NOMO-1 treated with DMSO at 0.1 percent for 48 hours (cell line): ENCODE results near the gene ATXN7L1.

Source experiments
- DNase-seq: peaks from one replicate; lab custom pipeline; 2025; ENCODE audit not compliant: unreplicated experiment; lab: John Stamatoyannopoulos, UW

ATXN7L1 gene

GRCh38 chr7:105782391-105783042 lies 93.9 kb downstream of the ATXN7L1 start:
- DNase-seq: no peak

- DNase-seq: no peak
These were observed 96.3 kb downstream of the ATXN7L1 start for GRCh38 chr7:105779856-105780780.

- no peak for DNase-seq
These were observed 97.4 kb downstream of the ATXN7L1 start for GRCh38 chr7:105778956-105779355.

- no peak for DNase-seq
These were observed 99.2 kb downstream of the ATXN7L1 start for GRCh38 chr7:105776986-105777910.

DNA sequence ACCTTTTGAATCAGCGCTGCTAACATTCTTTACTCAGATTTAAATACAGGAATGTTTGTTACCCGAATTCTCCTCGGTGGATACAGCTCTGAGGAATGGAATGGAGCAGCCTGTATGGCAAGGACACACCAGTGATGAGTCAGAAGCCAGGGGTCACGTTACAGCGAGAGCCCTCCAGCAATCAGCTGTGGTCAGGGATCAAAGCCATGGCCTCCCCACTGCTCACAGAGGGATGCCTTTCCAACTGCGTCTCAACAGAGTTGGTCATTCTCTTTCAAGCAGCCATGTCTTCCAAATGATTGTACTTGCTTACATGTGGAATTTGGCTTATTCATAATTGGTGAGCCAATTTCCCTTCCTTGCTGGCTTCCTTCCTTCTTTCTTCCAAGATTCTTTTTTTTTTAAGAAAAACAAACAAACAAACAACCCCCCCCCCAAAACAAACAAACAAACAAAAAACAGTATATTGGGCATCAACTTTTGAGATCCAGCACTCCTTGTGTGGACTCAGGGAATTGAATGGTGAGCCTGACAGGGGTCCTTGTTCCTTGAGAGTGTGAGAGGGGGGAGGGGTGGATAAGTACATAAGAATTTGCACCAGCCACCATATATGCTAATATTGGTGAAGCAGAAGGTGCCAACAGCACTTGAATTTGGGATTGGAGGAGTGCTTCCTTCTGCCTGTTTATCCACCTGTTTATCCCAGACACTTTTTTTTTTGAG lies 100.2 kb downstream of the ATXN7L1 start:
- no peak for DNase-seq

DNA sequence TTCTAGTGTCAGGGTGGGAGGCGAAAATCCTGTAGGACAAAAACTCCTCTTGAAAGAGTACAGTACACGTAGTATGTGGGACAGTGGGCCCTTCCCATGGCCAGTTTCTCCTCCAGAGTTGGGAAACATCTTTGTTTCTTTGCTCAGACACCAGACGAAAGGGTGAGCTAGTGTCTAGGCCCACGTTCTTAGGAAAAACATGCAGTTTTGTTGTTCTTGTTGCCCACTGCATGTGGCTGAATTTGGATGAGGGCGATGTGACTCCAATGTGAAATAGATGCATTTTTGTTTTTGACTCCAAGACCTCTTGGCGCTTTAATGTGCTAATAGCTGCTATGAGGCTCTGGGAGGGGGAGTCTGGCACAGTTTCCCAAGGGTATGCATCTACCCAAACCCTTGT lies 100.8 kb downstream of the ATXN7L1 start:
- no peak for DNase-seq

DNA sequence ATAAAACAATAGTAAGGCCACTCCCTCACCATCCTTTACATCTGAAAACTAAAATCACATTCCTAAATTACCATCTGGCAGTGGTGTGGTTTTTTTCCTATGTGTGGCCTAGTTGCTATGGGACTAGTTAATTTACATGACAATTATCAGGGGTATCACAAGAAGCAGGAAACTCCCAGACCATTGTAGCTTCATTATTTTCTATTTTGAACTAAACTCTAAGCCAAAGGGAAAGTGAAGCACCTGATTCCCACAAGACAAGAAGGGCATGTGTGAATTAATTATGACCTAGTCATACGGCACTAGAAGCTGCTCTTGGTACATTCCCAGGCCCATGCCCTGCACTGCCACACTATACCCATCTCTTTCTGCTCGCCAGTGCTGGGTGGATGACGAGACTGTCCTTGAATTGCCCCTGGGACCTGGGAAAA lies 103.4 kb downstream of the ATXN7L1 start:
- DNase-seq: no peak

DNA sequence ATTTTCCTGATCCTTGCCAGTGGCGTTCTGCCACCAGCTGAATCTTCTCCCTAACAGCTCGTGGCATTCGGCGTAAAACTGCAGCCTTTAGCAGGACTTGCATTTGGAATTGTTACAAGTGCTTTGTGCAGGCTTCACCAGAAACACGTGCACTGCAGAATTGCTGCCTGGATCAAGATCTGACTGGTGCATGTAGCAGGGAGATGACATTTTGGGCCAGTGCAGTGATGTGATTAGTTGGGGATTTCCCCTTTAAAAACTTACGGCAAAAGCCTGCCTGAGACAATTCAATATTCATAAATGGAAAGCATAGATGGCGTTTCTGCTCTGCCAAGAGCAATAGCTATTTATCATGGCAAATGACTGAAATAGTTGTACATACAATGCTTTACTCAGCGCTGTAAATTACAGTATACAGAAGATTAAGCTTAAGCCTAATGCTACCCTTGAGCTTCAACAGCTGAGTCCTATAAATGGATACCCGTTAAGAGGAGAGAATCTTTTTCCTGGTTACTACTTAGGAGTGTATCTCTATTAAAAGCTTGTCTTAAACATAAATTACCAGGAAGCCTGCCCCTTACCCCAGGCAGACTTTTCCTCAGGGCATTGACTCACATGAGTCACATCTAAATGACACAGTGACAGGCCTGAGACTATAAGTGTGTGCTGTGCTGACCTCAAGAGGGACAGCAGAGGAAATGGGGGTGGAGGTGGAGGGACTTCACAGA lies 106.3 kb downstream of the ATXN7L1 start:
- DNase-seq: no peak

DNA sequence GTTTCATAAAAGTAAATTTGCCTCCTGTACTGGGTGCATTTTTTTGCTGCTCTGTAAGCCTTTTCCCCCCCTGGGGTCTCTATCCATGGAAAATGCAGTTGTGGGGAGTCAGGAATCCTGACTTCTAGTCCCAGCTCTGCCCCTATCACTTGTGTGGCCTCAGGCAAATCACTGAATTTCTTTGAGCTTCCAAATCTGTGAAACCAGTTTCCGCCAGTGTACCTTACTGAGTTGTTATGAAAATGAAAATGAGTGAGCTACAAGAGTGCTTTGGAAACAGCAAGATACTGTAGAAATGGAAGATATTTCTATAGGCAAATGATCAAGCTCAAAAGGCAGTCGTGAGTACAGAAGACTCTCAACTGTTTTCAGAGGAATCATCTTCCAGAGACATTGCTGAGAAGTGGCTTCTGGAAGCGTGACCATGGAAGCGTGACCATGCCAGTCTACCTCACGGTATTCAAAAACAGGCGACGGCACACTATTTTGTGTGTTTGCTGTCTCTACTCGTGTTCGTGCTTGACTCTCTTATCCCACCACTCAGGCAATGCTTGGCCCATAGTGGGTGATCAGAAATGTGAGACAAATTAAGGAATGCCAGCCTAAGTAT lies 107.4 kb downstream of the ATXN7L1 start:
- DNase-seq: no peak

DNA sequence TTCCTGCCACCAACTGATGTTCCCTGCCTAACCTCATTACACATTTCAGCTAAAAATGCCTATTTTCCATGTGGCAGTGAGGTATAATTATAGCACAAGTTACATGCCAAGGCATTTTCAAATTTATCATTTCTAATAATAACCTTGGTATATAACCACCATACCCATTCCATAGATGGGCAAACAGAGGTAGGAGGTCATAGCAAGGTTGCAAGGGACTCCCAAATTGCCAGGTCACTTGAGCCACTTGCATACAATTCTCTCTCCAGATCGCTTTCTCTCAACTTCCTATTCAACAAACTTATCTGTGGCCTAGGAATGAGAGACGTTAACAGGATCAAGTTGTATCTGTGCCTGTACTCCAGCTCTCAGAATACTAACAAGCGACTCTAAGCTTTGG lies 108.3 kb downstream of the ATXN7L1 start:
- no peak for DNase-seq

DNA sequence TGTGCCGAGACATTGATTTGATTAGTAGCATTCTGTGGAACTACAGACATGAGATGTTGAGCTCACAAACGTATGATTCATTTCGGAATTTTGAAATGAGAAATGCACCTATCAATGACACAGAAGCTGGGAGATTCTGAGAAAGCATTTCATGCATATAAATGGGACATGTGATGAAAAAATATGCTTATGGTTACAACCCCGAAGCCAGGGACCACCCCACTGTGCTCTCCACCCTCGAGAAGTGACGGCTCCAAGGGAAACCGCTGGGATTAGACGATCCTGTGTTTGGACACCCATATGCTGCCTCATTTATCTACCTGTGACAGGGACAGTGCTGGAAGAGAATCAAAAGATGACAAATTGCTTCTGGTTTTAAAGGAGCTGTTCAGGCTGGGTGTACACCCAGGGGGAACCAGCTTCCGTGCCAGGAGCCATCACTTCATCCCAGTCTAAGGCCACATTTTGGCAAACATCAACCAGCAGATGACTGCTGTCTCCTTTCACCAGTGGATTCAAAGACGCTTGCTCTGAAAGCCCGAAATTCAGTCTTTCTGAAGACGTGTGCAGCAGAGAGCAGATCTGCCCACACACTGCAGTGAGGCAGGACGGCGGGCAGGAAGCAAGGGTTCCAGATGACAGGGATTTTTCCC lies 109.9 kb downstream of the ATXN7L1 start:
- DNase-seq: no peak

GRCh38 chr7:105765846-105766245 lies 110.6 kb downstream of the ATXN7L1 start:
- DNase-seq: no peak

- no peak for DNase-seq
These were observed 111.9 kb downstream of the ATXN7L1 start for GRCh38 chr7:105764506-105764905.

DNA sequence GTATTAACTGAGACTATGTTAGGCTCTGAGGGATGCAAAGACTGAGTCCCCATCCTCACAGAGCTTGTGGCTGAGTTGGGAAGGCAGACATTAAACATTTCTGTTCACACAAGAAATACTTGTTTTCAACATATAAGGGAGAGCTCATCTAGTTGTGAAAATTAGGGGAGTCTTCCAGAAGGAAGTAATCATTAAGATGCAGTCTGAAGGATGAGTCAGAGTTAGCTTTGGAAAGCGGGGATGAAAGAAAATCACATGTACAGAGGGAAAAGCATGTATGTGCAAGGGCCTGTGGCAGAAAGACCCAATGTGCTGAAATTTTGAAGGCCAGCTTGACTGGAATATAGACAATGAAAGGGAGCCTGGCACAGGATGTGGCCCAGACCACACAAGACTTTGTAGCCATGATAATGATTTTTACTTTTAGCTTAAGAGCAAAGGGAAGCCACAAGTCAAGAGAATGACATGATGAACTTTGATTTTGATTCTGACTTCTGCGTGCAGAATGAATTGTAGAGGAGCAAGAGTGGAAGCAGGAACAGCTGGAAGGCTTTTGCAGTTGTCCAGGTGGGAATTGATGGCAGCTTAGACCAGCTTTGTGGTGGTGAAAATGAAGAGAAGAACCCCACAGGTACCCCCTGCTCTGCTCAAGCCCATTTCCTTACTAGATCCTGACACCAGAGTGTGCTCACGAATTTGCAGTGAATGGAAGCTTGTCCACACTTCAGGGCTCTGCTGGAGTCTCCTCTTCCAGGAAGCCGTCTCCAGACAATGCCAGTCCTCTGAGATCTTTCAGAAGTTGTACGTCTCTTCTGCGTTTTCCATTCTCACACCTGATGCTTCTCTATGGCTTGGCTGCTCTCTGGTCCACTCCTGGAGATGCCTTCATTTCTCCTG lies 115.6 kb downstream of the ATXN7L1 start:
- DNase-seq: no peak

DNA sequence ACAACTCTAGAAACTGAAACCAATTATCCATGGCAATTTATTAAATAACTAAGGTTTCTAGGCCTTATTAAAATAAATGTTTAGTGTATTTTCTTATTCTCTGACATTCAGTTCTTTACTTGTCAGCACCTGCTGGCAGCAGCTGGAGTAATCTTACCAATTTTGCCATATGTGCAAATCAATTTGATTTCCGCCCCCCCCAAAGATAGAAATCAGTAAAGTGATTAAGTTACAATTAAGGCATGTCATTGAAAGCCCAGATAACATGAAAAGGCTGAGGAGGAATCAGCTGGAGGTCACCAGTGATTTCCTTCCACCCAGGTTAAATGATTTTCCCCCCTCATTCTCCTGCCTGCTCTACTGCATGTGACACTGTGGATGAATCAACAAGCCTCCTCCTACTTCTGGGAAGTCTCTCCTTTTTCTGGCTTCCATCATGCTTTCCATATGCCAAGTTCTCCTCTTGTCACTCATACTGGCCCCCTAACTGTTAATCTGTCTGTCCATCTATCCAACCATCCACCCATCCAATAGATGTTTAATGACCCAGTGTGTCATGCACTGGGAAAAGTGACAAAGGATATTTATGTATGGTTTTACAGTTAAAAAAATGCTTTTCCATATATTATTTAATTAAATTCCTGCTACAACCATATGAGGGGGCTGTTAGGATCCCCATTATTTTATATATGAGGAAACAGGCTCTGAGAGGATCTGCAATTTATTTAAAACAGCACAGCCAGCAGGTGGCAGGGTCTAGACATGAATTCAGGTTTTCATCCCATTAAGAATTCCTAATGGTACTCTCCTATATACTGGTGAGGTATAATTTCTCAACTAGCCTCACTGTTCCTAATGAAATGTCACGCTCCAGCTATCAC lies 116.5 kb downstream of the ATXN7L1 start:
- no peak for DNase-seq

DNA sequence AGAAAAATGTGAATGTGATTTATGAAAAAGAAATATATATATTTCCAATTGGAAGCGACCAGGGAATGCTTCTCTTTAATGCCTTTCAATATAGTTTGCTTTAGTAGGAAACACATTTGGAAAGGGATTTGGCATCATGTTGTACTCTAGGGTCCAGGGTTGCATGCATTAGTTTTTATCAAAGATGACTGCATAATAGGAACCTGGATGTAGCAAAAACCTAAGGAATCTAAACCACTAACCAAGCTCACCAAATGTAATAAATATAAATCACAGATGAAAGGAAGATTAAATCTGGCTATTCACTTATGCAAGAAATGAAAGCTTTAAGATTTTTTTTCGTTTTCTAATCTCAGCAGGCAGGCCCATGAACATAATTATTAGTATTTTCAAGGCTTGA lies 120.0 kb downstream of the ATXN7L1 start:
- DNase-seq: no peak

DNA sequence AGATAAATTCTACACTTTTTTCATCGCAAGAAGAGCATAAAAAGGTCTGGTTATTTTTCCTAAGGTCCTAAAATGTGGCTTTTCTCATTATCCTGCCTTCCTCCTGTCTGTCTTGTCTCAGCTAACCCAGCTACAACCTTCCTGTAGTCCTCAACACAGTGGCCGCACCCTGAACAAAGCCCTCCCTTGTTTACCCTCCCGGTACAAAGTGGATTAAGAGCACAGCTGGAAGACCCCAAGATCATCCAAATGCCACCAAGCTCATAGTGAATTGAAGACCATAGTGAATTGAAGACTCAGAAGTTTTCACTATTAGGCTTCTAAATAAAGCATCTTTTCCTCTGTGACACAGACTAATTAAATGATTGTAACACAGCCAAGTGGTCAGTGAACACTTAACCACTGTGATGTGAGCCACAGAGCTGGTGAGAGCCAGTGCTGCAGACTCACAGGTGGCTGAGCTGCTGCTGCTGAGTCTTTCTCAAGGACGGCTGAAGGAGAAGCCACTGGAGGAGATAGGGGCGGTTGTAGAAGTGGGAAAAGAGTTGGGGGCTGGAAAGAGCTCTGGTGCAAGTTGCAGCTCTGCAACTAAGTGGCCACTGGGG lies 123.6 kb downstream of the ATXN7L1 start:
- no peak for DNase-seq
